PFSK-1 (cell line): ENCODE results near the gene PILRA.

Source experiments
- FOXP2 ChIP-seq: optimal IDR thresholded peaks from 2 replicates; pipeline ENCODE3; 2011; ENCODE audit warnings: borderline replicate concordance, control low read depth, inconsistent platforms; ENCODE audit not compliant: insufficient read depth; ENCODE audit errors: extremely low read length, extremely low read depth
- POLR2AphosphoS5 ChIP-seq: IDR thresholded peaks from 2 replicates; pipeline ENCODE4 v1.6.1; 2012; ENCODE audit warnings: low read depth, mild to moderate bottlenecking, control low read depth, low read length, moderate library complexity
- REST ChIP-seq, 2 experiments: IDR thresholded peaks; 2 replicates each; pipeline versions ENCODE4 v1.6.1 to v1.8.0; 2011 to 2012; ENCODE audit warnings: low read depth in 2 of 2, low read length in 2 of 2, control low read depth in 1 of 2, inconsistent platforms in 1 of 2, mild to moderate bottlenecking in 1 of 2, moderate library complexity in 1 of 2; ENCODE audit not compliant: insufficient read depth in 1 of 2
- SIN3A ChIP-seq: IDR thresholded peaks from 2 replicates; pipeline ENCODE4 v1.6.1; 2012; ENCODE audit warnings: mild to moderate bottlenecking, low read length, moderate library complexity, borderline replicate concordance; ENCODE audit not compliant: insufficient read depth
- TAF1 ChIP-seq: IDR thresholded peaks from 2 replicates; pipeline ENCODE4 v1.6.1; 2012; ENCODE audit warnings: low read length, control low read depth, borderline replicate concordance; ENCODE audit not compliant: insufficient read depth

Gene PILRA

DNA sequence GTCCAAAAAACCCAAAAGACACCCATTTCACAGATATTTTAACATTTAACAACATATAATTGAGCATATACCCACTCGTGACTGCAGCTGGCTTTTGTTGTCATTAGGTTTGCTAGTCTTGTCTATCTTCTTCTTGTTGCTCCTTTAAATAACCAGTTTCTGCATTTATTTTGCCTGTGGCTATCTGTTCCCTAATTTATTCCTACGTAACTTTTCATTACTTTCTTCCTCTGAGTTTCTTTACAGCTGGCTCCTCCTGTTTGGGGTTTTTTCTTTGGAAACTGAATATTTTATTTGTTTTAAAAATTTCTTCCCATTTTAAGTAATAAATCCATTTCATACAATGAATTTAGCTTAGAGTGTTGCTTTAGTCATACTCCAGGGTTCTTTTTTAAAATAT is 14.4 kb downstream of the PILRA start:
- TF ChIP-seq REST (IDR thresholded peaks at IDR 0.05; ENCODE audit: insufficient read depth in 1 of 2, low read depth in 2 of 2, low read length in 2 of 2) = no peak
- no peak for TF ChIP-seq POLR2AphosphoS5
- TF ChIP-seq TAF1 = no peak
- TF ChIP-seq SIN3A = no peak
- no peak for TF ChIP-seq FOXP2

DNA sequence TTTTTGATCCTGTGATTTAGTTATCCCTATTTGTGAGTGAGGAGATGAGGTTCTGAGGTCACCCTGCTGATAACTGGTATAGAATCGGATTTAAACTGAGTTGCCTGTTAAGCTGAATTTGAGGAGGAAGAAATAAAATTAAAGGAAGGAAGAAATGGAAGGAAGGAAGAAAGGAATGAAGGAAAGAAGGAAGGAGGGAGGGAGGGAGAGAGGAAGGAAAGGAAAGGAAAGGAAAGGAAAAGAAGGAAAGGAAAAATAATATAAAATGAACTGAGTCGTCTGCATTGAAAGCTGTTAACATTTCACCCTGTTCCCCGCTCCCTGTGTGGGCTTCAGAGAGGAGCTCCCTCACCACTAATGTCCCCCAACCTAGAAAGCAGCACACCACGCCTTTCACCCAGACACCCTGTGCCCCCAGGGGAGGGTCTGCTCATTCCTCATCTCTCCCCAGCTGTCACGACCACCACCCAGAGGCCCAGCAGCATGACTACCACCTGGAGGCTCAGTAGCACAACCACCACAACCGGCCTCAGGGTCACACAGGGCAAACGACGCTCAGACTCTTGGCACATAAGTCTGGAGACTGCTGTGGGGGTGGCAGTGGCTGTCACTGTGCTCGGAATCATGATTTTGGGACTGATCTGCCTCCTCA is 16.3 kb downstream of the PILRA start:
- TF ChIP-seq REST (IDR thresholded peaks at IDR 0.05; ENCODE audit: insufficient read depth in 1 of 2, low read depth in 2 of 2, low read length in 2 of 2) = no peak

GRCh38 chr7:100390286-100391009 is 17.2 kb downstream of the PILRA start:
- TF ChIP-seq SIN3A = no peak
- TF ChIP-seq TAF1 = no peak
- no peak for TF ChIP-seq REST (IDR thresholded peaks at IDR 0.05; ENCODE audit: insufficient read depth in 1 of 2, low read depth in 2 of 2, low read length in 2 of 2)
- TF ChIP-seq POLR2AphosphoS5 = no peak
- TF ChIP-seq FOXP2 = no peak

- TF ChIP-seq POLR2AphosphoS5 = no peak
- no peak for TF ChIP-seq TAF1
- no peak for TF ChIP-seq FOXP2
These were observed 20.1 kb downstream of the PILRA start for GRCh38 chr7:100393233-100393905.

- no peak for TF ChIP-seq POLR2AphosphoS5
- no peak for TF ChIP-seq SIN3A
- no peak for TF ChIP-seq TAF1
- no peak for TF ChIP-seq FOXP2
These were observed 20.8 kb downstream of the PILRA start for GRCh38 chr7:100394077-100394476.

GRCh38 chr7:100396421-100396982 is 23.2 kb downstream of the PILRA start:
- TF ChIP-seq SIN3A (no peak), TAF1 (no peak), REST (IDR thresholded peaks at IDR 0.05; ENCODE audit: insufficient read depth in 1 of 2, low read depth in 2 of 2, low read length in 2 of 2) (no peak), FOXP2 (no peak), POLR2AphosphoS5 (no peak)
